Adipose tissue (tissue), 3 donors: ENCODE data around the gene HOXD11. TPM values are rescaled to one million over a fixed set of nuclear protein-coding genes. Genes with fewer than 3 reads are reported as not detected.

Experiments
- H3K27ac ChIP-seq: one replicate; pipeline ENCODE4 v1.5.1; 2013; ENCODE audit warnings: low read depth, low read length
- WGBS, 3 donors: extraction: QIAGEN DNeasy Blood & Tissue Kit; methylation state at CpG; one replicate each; pipeline ENCODE4 v1.1.7; 2013; 5-methylcytosine and 5-hydroxymethylcytosine counted together
- polyA plus RNA-seq, 3 donors: library from polyadenylated mRNA; stranded (reverse); fragments of 200-250 nt; gene quantifications; one replicate each; pipeline ENCODE4 v1.2.3, GENCODE V29; 2013
- donor health status: healthy with polysubstance abuse.
- donor health status: Bipolar disorder and iron deficiency.
- donor health status: healthy.

The HOXD11 gene
- polyA plus RNA-seq, 3 donors, result 0.05 to 0.59 TPM; not detected in 1

DNA sequence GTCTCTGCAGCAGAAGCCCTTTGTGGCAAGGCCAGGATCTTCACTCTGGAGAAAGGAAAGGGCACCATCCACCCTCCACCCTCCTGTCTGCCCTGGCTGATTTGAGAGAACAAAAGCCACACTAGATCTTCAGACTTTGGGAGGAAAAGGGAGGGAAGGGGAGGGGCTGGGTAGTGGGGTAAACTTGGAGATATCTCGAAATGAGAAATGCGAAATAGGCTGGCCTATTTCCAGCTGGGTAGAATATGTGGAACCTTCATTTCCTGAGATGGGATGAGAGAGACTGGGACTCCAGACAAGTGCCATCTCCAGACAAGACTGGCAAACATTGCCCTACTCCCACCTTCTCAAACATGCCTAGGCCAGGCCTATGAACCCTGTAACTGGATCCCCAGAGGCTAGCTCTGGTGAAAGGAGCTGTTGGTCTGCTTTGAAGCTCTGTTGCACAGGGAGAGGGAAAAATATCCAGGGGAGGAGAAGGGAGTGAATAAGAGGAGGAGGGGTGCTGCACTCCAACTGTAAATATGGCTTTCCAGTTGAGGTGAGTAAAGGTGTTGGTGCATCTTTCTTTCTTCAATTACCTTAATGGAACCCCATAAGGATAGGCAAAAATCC is 5.8 kb upstream of the HOXD11 start:
- 19 to 44% (median 22%) methylated on average over 2 of the region's 2 CpGs for WGBS, 3 donors

DNA sequence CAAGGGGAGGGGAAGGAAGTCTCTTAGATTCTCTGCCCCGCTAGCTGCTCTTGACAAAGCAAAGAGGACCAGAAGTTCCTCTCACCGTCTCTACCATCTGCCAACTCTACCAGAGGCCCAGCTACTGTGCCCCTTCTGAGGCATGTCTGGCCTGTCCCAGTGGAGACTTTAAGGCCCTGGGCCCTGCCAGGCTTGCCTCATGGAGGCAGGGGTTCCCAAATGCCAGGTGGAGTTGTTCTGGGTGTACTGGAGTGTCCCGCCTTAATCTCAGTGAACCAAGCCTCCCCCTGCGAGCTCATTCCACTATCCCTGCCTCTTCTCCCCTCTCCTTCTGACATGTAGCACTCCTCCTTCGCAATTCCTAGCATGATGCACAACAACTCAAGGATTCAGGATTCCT is 5.2 kb upstream of the HOXD11 start:
- 27 to 55% (median 32%) methylated on average over 5 of the region's 5 CpGs for WGBS, 3 donors
- H3K27ac ChIP-seq, result no peak overlapping the region

More for the DNA sequence above, 5.8 kb upstream of the HOXD11 start:
- no peak overlapping the region for H3K27ac ChIP-seq

DNA sequence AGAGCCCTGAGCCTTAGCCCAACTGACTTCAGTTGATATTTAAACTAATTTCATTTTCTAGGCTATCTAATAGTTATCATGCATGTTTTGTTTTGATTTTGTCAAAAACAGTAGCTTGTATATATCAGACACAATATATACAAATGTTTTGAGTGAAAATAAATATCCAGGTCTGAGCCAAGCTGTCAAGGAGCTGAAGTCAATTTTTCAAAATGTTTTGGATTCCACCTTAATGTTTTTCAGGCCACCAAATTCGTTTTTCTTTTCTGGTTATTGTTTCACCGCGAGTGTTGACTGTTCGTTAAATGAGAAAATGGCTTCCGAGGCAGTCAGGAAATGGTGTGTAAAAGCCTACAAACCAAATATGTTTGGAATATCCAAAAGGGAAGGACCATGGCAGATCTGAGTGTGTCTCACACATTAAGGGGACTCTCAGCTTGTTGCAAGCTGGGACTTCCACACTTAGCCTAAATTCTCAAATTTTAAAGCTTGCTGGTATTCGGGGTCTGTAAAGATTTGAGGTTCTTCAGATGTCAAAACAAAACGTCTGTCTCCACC is 4.7 kb upstream of the HOXD11 start:
- WGBS, 3 donors, result 16 to 31% (median 16%) methylated on average over 7 of the region's 7 CpGs
- H3K27ac ChIP-seq, result no peak overlapping the region

DNA sequence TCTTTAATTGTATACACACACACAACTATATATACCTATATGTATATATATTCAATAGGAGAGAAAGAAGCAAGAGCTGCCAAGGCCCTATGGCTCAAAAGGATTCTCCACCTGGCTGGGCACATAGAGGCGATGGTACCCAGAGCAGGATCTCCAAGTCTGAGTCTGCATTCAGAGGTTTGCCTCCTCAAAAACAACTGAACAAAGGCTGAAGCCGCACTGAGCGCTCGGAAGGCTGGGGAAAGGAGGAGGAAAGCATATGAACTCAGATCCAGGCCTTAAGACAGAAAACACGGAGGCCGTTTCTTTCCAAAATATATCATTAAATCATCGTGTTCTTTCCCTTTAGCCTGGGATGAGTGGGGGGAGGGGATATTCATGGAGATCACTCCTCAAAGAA is 3.9 kb upstream of the HOXD11 start:
- no peak overlapping the region for H3K27ac ChIP-seq
- WGBS, 3 donors, result 15 to 39% (median 32%) methylated on average over 7 of the region's 7 CpGs

- WGBS, 3 donors, result 3 to 10% (median 8%) methylated on average over 17 of the region's 17 CpGs
Measured at GRCh38 chr2:176103742-176104315, 3.3 kb upstream of the HOXD11 start.

DNA sequence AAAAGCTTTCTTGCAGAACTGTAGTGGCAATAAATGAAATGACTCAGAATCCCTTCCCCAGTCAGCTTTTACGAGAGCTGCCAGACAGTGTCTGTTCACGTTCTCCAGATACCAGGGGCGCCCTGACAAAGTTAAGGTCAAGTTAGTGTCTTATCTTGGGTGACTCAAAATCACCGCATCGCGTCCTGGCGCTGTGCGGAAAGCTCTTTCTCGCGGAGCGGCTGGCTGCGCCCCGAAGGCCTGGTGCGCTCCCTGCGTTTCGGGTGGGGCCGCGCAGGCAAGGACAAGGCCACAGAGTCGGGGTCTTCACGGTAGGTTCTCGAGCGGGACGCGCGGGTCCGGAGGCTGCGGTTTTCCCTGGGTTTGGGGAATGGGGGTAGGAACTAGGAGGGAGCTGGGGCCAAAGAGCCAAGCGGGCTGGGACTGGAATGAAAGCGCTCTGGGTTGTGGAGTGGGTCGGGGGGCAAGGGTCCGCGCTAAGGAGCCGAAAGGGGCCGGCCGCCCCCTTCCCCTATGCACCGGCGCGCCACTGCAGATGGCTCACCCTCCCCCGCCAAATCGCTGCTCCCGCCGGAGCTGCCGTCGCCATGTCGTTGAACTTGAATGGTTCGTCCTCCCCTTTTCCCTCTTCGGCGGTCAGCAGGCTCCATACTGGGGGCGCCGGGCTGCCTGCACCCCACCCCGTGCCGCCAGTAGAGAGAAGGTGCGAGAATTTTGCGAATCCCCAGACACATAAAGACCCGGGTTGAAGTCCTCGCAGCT is 2.6 kb upstream of the HOXD11 start:
- H3K27ac ChIP-seq, result no peak overlapping the region
- 3 to 11% (median 6%) methylated on average over 53 to 56 of the region's 56 CpGs for whole genome bisulfite sequencing, 3 donors

More at GRCh38 chr2:176103742-176104315, 3.3 kb upstream of the HOXD11 start:
- H3K27ac ChIP-seq, result no peak overlapping the region

- no peak overlapping the region for H3K27ac ChIP-seq
- 7 to 20% (median 8%) methylated on average over 24 to 25 of the region's 25 CpGs for WGBS, 3 donors
Measured at GRCh38 chr2:176105078-176105729, 1.9 kb upstream of the HOXD11 start.

DNA sequence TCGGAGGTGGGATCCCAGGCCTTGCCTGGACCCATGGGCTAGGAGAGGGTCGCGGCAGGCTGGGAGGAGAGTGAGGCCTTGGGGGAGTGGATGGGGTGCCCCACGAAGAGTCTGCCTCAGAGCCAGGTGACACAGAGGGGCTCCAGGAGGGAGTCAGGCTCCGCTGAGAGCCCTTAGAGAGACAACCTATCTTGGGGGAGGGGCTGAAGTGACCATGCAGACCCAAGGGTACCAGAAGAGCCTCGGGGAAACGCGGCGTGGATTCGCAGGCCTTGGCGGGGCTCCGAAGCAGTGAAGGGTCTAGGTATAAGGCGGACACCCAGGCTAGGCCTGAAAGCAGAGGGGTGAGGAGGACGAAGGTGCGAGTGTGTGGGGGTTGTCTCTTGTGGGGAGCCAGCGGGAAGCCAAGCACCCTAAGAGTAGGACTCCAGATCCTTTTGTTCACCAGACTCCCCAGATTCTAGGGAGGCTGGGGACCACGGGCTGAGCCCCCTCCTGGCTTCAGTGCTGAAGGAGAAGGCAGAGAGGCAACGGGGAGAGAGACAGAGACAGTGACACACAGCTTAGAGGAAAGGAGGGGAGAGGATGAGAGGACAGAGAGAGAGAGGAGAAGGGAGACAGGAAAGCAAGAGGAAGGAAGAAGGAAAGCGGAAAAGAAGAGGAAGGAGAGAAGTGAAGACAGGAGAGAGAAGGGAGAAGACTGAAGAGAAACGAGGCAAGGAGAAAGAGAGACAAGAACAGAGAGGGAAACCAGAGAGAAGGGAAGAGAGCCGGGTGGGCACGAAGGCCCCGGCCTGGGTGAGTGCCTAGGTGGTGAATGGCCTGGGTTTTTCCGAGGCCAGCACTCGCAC is 1.1 kb upstream of the HOXD11 start:
- no peak overlapping the region for H3K27ac ChIP-seq
- 4 to 21% (median 11%) methylated on average over 25 of the region's 25 CpGs for WGBS, 3 donors

DNA sequence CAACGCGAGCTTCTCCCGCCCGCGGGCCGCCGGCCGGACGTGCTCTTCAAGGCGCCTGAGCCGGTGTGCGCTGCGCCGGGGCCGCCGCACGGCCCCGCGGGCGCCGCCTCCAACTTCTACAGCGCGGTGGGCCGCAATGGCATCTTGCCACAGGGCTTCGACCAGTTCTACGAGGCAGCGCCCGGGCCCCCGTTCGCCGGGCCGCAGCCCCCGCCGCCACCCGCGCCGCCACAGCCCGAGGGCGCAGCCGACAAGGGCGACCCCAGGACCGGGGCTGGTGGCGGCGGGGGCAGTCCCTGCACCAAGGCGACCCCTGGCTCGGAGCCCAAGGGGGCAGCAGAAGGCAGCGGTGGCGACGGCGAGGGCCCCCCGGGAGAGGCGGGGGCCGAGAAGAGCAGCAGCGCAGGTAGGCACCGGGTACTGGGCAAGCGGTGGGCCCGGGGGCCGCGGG is 676 bp downstream of the HOXD11 start:
- H3K27ac ChIP-seq, result no peak overlapping the region
- 3 to 5% (median 3%) methylated on average over 26 to 59 of the region's 59 CpGs for WGBS, 3 donors

GRCh38 chr2:176109192-176109901 is 2.3 kb downstream of the HOXD11 start:
- WGBS, 3 donors, result 9 to 28% (median 12%) methylated on average over 26 of the region's 26 CpGs
- no peak overlapping the region for H3K27ac ChIP-seq

- H3K27ac ChIP-seq, result no peak overlapping the region
- 14 to 50% (median 22%) methylated on average over 4 of the region's 4 CpGs for WGBS, 3 donors
Measured at GRCh38 chr2:176109946-176110345, 2.9 kb downstream of the HOXD11 start.

DNA sequence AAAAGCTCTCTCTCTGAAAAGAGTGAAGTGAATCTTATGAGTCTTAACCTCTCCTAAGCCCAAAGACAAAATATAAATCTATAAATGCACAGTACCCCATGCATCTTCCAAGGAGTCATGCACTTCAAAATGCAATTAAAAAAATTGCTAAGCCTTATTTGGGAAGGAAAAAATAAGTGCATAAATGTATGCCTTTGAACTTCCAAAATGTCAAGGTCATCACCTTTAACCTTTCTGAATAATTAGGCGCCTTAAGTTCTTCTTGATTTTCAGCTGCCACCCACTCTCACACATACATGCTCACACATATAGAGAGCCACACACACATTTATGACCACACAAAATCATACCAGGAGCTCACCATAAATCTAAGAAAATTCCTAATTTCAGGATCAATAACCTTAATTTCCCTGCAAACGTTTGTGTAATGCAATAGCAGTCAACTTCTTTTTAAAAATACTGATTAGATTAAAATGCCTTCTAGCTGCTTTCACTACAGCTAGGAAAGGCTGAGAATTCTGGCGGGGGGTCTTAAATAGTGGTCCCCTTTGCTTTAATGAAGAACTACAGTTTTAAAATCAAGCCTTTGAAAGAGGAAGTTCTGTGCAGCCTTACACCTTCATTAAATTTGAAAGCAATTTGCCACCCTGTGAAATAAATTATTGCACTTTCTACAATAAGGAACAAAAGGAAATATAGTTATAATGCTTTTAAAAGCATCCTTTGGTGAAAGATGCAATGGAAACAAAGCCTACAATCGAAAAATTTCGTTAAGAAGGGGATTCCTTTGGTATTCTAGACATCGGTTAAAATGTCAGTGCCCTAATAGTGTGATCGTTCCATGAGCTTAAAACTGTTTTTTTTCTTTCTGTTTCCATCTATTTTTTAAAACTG is 3.6 kb downstream of the HOXD11 start:
- 21 to 40% (median 22%) methylated on average over 7 of the region's 7 CpGs for WGBS, 3 donors
- no peak overlapping the region for H3K27ac ChIP-seq

DNA sequence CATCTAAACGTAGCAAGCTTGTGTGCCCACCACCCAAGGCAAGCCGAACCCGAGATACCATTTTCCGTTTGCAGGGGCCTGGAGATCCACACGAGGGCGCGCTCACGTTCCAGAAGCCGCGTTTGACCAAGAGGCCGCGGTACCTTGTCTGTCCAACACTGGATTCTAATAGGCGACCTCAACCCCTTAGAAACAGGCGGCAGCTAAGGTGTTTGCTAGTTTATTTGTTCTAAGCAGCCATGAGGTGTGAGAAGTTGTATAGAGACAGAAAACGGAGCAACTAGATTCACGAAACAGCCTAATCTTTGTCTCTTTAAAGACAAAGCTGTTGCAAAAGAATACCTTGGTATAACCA is 4.2 kb downstream of the HOXD11 start:
- no peak overlapping the region for H3K27ac ChIP-seq
- 3 to 9% (median 4%) methylated on average over 16 of the region's 16 CpGs for WGBS, 3 donors

DNA sequence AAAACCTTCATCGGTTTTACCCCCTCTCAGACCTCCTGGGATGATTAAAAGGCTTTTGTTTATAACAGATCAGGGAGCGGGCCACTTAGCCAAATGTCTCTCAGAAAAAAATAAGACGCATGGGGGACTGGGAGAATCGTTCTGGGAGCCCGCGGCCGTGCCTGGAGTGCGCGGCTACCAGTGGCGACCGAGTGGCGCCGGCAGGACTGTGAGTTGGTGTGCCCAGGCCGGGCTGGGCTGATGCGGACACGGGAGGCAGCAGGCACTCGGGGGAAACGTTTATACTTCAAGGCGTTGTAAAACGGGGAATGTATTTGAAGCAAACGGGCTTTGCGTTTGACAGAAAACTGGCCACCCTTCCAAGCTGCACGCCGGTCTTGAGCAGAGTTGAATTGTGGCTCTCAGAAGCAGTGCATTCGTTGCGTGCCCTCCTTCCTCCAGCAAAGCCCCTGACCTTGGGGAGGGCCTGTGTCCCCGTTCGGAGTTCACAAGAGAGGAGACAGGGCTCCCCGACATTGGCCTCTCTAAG is 4.8 kb downstream of the HOXD11 start:
- no peak overlapping the region for H3K27ac ChIP-seq
- 7 to 29% (median 8%) methylated on average over 29 of the region's 29 CpGs for WGBS, 3 donors

GRCh38 chr2:176112375-176113302 is 5.6 kb downstream of the HOXD11 start:
- H3K27ac ChIP-seq, result no peak overlapping the region
- WGBS, 3 donors, result 7 to 36% (median 11%) methylated on average over 40 of the region's 40 CpGs
